Measurements from ENCODE around the gene RTN4RL2. TPM values are rescaled to one million over a fixed set of nuclear protein-coding genes. Genes with fewer than 3 reads are reported as not detected.

The RTN4RL2 gene
- total RNA-seq, 1 experiment from 2014 or later, result 0.90 TPM

GRCh38 chr11:57464539-57465181, 4.3 kb downstream of the RTN4RL2 start:
- Histone ChIP-seq H3K27ac (ENCODE audit: low read length) (no peak overlapping the region), H3K9me3 (ENCODE audit: control insufficient read depth, insufficient read depth, low read depth, low read length) (no peaks in the 10 kb centered on the region), H3K4me3 (ENCODE audit: low read depth in 2 of 2, low read length in 2 of 2) (no peak overlapping the region), H3K36me3 (ENCODE audit: control insufficient read depth, insufficient read depth, low read length) (no peaks in the 10 kb centered on the region), H3K27me3 (ENCODE audit: control insufficient read depth, insufficient read depth, low read length) (peaks cover 6% of the 10 kb centered on the region; the same call in 1 of the 2 replicates), H3K4me1 (ENCODE audit: control insufficient read depth, insufficient read depth, low read length) (peaks cover 4% of the 10 kb centered on the region; the same call in 1 of the 2 replicates)
- in situ Hi-C loops (cut with HindIII; ENCODE audit: low pct_unique_long_range_greater_than_20kb, low sequenced_read_pairs), result no loop called here
- DNase-seq (ENCODE audit: low read depth, low spot score) (no peak), ATAC-seq (no peak)
- TF ChIP-seq CTCF (IDR thresholded peaks at IDR 0.05) (no peak), TCF7L2 (IDR thresholded peaks at IDR 0.05; ENCODE audit: low read depth, low read length) (no peak), REST (IDR thresholded peaks at IDR 0.05; ENCODE audit: insufficient read depth in 1 of 2, low read depth in 2 of 2, low read length in 1 of 2) (no peak), POLR2AphosphoS5 (IDR thresholded peaks at IDR 0.05; ENCODE audit: low read depth, low read length) (no peak), SIN3A (IDR thresholded peaks at IDR 0.05; ENCODE audit: borderline replicate concordance, insufficient read depth, low read depth, low read length) (no peak)
- POLR2A ChIA-PET, result no interaction called here
- intact Hi-C loops (cut with micrococcal nuclease; ENCODE audit: unreplicated experiment), result no loop called here
- no TSS peak for BruUV-seq (replicated peaks)
- CTCF ChIA-PET, result no interaction called here

- CTCF ChIA-PET, result no interaction called here
- Histone ChIP-seq H3K27me3 (ENCODE audit: control insufficient read depth, insufficient read depth, low read length) (no peaks in the 10 kb centered on the region), H3K4me1 (ENCODE audit: control insufficient read depth, insufficient read depth, low read length) (no peaks in the 10 kb centered on the region), H3K9me3 (ENCODE audit: control insufficient read depth, insufficient read depth, low read depth, low read length) (no peaks in the 10 kb centered on the region), H3K27ac (ENCODE audit: low read length) (no peak overlapping the region), H3K36me3 (ENCODE audit: control insufficient read depth, insufficient read depth, low read length) (no peaks in the 10 kb centered on the region), H3K4me3 (ENCODE audit: low read depth in 2 of 2, low read length in 2 of 2) (no peak overlapping the region)
- intact Hi-C loops (cut with micrococcal nuclease; ENCODE audit: unreplicated experiment) (no loop called here), in situ Hi-C loops (cut with HindIII; ENCODE audit: low pct_unique_long_range_greater_than_20kb, low sequenced_read_pairs) (no loop called here)
- TF ChIP-seq SIN3A (IDR thresholded peaks at IDR 0.05; ENCODE audit: borderline replicate concordance, insufficient read depth, low read depth, low read length) (no peak), POLR2AphosphoS5 (IDR thresholded peaks at IDR 0.05; ENCODE audit: low read depth, low read length) (no peak), CTCF (IDR thresholded peaks at IDR 0.05) (no peak), TCF7L2 (IDR thresholded peaks at IDR 0.05; ENCODE audit: low read depth, low read length) (no peak), REST (IDR thresholded peaks at IDR 0.05; ENCODE audit: insufficient read depth in 1 of 2, low read depth in 2 of 2, low read length in 1 of 2) (no peak)
- DNase-seq (ENCODE audit: low read depth, low spot score), result no peak
- POLR2A ChIA-PET, result no interaction called here
- BruUV-seq (replicated peaks), result no TSS peak
- no peak for ATAC-seq
Observed at GRCh38 chr11:57466680-57467079, 6.4 kb downstream of the RTN4RL2 start.
